Activated CD8-positive, alpha-beta T cell treated with anti-CD3 and anti-CD28 coated beads for 36 hours (primary cell): ENCODE results near the gene UNC45B. TPM values are rescaled to one million over a fixed set of nuclear protein-coding genes. Genes with fewer than 3 reads are reported as not detected.
A peak's percentile ranks its signal among the peaks of the same experiment; 100 is the strongest.
"Not testable (repeated sequence)": the region's sequence is repeated elsewhere in the genome, so short reads cannot be mapped to it uniquely, and the experiment has no call there.

Experiments used
- ATAC-seq: fragments of 200-7000 bp; cut with Tn5 transposase; one replicate; pipeline ENCODE4 v1.10.0; 2021; ENCODE audit warnings: mild to moderate bottlenecking, moderate library complexity
- CTCF ChIA-PET: fragments of 350-600 bp; sonication (Branson Sonifier 250); formaldehyde crosslinking; loops from one replicate; lab custom pipeline; 2021; ENCODE audit warnings: antibody characterized with exemption; lab: Charles Lee
- POLR2A ChIA-PET: fragments of 350-600 bp; sonication (Branson Sonifier 250); formaldehyde crosslinking; loops from one replicate; lab custom pipeline; 2021; ENCODE audit warnings: antibody characterized with exemption; lab: Charles Lee
- DNase-seq: peaks from one replicate; pipeline ENCODE4 v3.0.0-alpha.2; 2020
- H3K27ac Mint-ChIP-seq: one replicate; pipeline ENCODE4 v1.8.0; 2021; ENCODE audit warnings: mild to moderate bottlenecking, mixed read lengths
- H3K27me3 Mint-ChIP-seq: one replicate; pipeline ENCODE4 v1.8.0; 2021; ENCODE audit warnings: mixed read lengths
- H3K36me3 Mint-ChIP-seq: one replicate; pipeline ENCODE4 v1.8.0; 2021; ENCODE audit warnings: low read depth, mixed read lengths
- H3K4me1 Mint-ChIP-seq: one replicate; pipeline ENCODE4 v1.8.0; 2021; ENCODE audit warnings: low read depth, mixed read lengths
- H3K4me3 Mint-ChIP-seq: one replicate; pipeline ENCODE4 v1.8.0; 2021; ENCODE audit warnings: mild to moderate bottlenecking, moderate library complexity, mixed read lengths
- H3K9me3 Mint-ChIP-seq: one replicate; pipeline ENCODE4 v1.8.0; 2021; ENCODE audit warnings: mixed read lengths
- CTCF ChIP-seq: fragments of 200-600 bp; IDR thresholded peaks from one replicate; pipeline ENCODE4 v1.8.0; 2022; ENCODE audit warnings: antibody characterized with exemption, mild to moderate bottlenecking
- intact Hi-C: fragments of 100-400 bp; cut with micrococcal nuclease; formaldehyde crosslinking; loops from one replicate; pipeline ENCODE4 v1.10.0; 2022
- total RNA-seq, 2 experiments: library from RNA; stranded (reverse); gene quantifications; one replicate each; pipeline ENCODE4 v1.2.3, GENCODE V29; 2021

Gene UNC45B
- total RNA-seq, 2 experiments from 2014 or later = 0.11 TPM; not detected in 1

- intact Hi-C loops = no loop called here
- DNase-seq (no peak), ATAC-seq (no peak)
- Mint-ChIP-seq H3K36me3 (peaks cover under 1% of the 10 kb centered on the region), H3K4me1 (peaks cover 56% of the 10 kb centered on the region), H3K27ac (no peak overlapping the region), H3K27me3 (no peaks in the 10 kb centered on the region), H3K4me3 (no peak overlapping the region), H3K9me3 (peaks cover 6% of the 10 kb centered on the region)
- no peak for TF ChIP-seq CTCF
- ChIA-PET POLR2A (interaction anchor here (0.8 to 1.3 kb wide), 4 partner anchors 11 to 52 kb away, joined by 3 to 5 read pairs (median 3); partner anchors contain the start of gene SLFN5), CTCF (interaction anchor here (0.9 to 2.1 kb wide), 6 partner anchors 23 to 556 kb away, joined by 3 to 8 read pairs (median 4); partner anchors contain the start of gene NLE1)
Observed at GRCh38 chr17:35191001-35191695, 43.5 kb downstream of the UNC45B start.

GRCh38 chr17:35192708-35193107 is 45.1 kb downstream of the UNC45B start:
- no peaks in the 10 kb centered on the region for H3K27me3 Mint-ChIP-seq
- ChIA-PET POLR2A (no interaction called here), CTCF (no interaction called here)
- no peak for TF ChIP-seq CTCF
- DNase-seq (peak; percentile 53), ATAC-seq (peak; percentile 52)
- peak overlapping the region; percentile 83 for H3K27ac Mint-ChIP-seq
- peak overlapping the region; percentile 49 for H3K4me3 Mint-ChIP-seq
- H3K36me3 Mint-ChIP-seq = peaks cover 3% of the 10 kb centered on the region
- H3K9me3 Mint-ChIP-seq = peaks cover 9% of the 10 kb centered on the region
- peaks cover 41% of the 10 kb centered on the region for H3K4me1 Mint-ChIP-seq
- intact Hi-C loops = no loop called here

- H3K27me3 Mint-ChIP-seq, ATAC-seq, CTCF ChIA-PET, intact Hi-C loops, POLR2A ChIA-PET, DNase-seq, H3K36me3 Mint-ChIP-seq: not testable (repeated sequence)
- Mint-ChIP-seq H3K27ac (peak within 1 kb of the TSS; percentile 83), H3K4me3 (peak within 1 kb of the TSS; percentile 49), H3K9me3 (peaks cover 10% of the 10 kb centered on the region), H3K4me1 (peaks cover 29% of the 10 kb centered on the region)
Observed at GRCh38 chr17:35194001-35194400, 46.4 kb downstream of the UNC45B start, which contains the start of gene SLC35G3. SLC35G3 (minus strand) TSS chr17:35194393; CDS start chr17:35194307, 86 bp downstream.

- ATAC-seq, POLR2A ChIA-PET, H3K4me3 Mint-ChIP-seq, H3K36me3 Mint-ChIP-seq, CTCF ChIA-PET, H3K27me3 Mint-ChIP-seq, H3K27ac Mint-ChIP-seq, intact Hi-C loops, DNase-seq: not testable (repeated sequence)
- H3K4me1 Mint-ChIP-seq = peaks cover 21% of the 10 kb centered on the region
- peaks cover 18% of the 10 kb centered on the region for H3K9me3 Mint-ChIP-seq
Observed at GRCh38 chr17:35195062-35195461, 47.4 kb downstream of the UNC45B start.

GRCh38 chr17:35202582-35202981 is 55.0 kb downstream of the UNC45B start:
- DNase-seq, H3K4me1 Mint-ChIP-seq, H3K27ac Mint-ChIP-seq, H3K4me3 Mint-ChIP-seq, intact Hi-C loops, ATAC-seq, H3K27me3 Mint-ChIP-seq, CTCF ChIA-PET, POLR2A ChIA-PET: not testable (repeated sequence)
- peaks cover 13% of the 10 kb centered on the region for H3K36me3 Mint-ChIP-seq
- peaks cover 23% of the 10 kb centered on the region for H3K9me3 Mint-ChIP-seq

GRCh38 chr17:35210741-35211140 is 63.1 kb downstream of the UNC45B start:
- Mint-ChIP-seq H3K4me3 (no peak overlapping the region), H3K36me3 (no peaks in the 10 kb centered on the region), H3K9me3 (peaks cover 7% of the 10 kb centered on the region), H3K27ac (peak overlapping the region; percentile 4), H3K4me1 (peaks cover 64% of the 10 kb centered on the region), H3K27me3 (no peaks in the 10 kb centered on the region)
- no peak for ATAC-seq
- ChIA-PET CTCF (interaction anchor here (0.6 to 1.1 kb wide), 2 partner anchors 12 to 82 kb away, joined by 3 read pairs; no protein-coding TSS in a partner anchor), POLR2A (interaction anchor here (5.8 kb wide), 1 partner anchor 30 kb away, joined by 80 read pairs; the partner anchor contains the start of gene SLFN5)
- intact Hi-C loops = loop anchor here (5.0 kb wide), 1 partner anchor 33 kb away; no protein-coding TSS in a partner anchor
- peak; percentile 56 for DNase-seq
- no peak for TF ChIP-seq CTCF
